H9 (cell line): ENCODE data around the gene EIF4E2. TPM values are rescaled to one million over a fixed set of nuclear protein-coding genes. Genes with fewer than 3 reads are reported as not detected.

ENCODE experiments used
- DNase-seq: peaks from one replicate; pipeline ENCODE4 v3.0.0-alpha.2; 2017
- H2AFZ ChIP-seq: one replicate; pipeline ENCODE4 v1.6.1; 2013; ENCODE audit warnings: mild to moderate bottlenecking, low read length, control low read depth, moderate library complexity
- H2AK5ac ChIP-seq: 2 replicates; pipeline ENCODE4 v1.6.1; 2013; ENCODE audit warnings: low read length, control low read depth, mixed read lengths; ENCODE audit not compliant: insufficient read length
- H2BK120ac ChIP-seq: one replicate; pipeline ENCODE4 v1.6.1; 2013; ENCODE audit warnings: low read depth, mild to moderate bottlenecking, low read length, control low read depth, inconsistent platforms; ENCODE audit not compliant: poor library complexity, severe bottlenecking
- H2BK12ac ChIP-seq: 2 replicates; pipeline ENCODE4 v1.6.1; 2013; ENCODE audit warnings: low read length, control low read depth, mixed read lengths, low read depth; ENCODE audit not compliant: insufficient read length
- H2BK15ac ChIP-seq: 2 replicates; pipeline ENCODE4 v1.6.1; 2013; ENCODE audit warnings: low read depth, low read length, control low read depth
- H2BK20ac ChIP-seq: one replicate; pipeline ENCODE4 v1.6.1; 2013; ENCODE audit warnings: low read depth, mild to moderate bottlenecking, low read length, control low read depth, inconsistent platforms; ENCODE audit not compliant: poor library complexity, severe bottlenecking
- H2BK5ac ChIP-seq: 2 replicates; pipeline ENCODE4 v1.6.1; 2013; ENCODE audit warnings: low read length, control low read depth, mixed read lengths; ENCODE audit not compliant: insufficient read length
- H3K14ac ChIP-seq: 2 replicates; pipeline ENCODE4 v1.6.1; 2013; ENCODE audit warnings: low read length, control low read depth; ENCODE audit not compliant: insufficient read depth
- H3K18ac ChIP-seq: 2 replicates; pipeline ENCODE4 v1.6.1; 2013; ENCODE audit warnings: low read depth, mild to moderate bottlenecking, mixed read lengths, low read length, control low read depth; ENCODE audit not compliant: insufficient read length
- H3K23ac ChIP-seq: 2 replicates; pipeline ENCODE4 v1.6.1; 2013; ENCODE audit warnings: low read length, control low read depth, mixed read lengths, low read depth; ENCODE audit not compliant: insufficient read length
- H3K23me2 ChIP-seq: 2 replicates; pipeline ENCODE4 v1.6.1; 2013; ENCODE audit warnings: low read depth, mild to moderate bottlenecking, mixed read lengths, low read length, control low read depth; ENCODE audit not compliant: insufficient read length, poor library complexity, severe bottlenecking
- H3K27ac ChIP-seq: 2 replicates; pipeline ENCODE4 v1.5.1; 2013; ENCODE audit warnings: low read length, control low read depth, mixed read lengths, low read depth; ENCODE audit not compliant: insufficient read length
- H3K27me3 ChIP-seq: 2 replicates; pipeline ENCODE4 v1.6.1; 2013; ENCODE audit warnings: low read length, control low read depth, inconsistent platforms; ENCODE audit not compliant: insufficient read depth
- H3K4ac ChIP-seq: 2 replicates; pipeline ENCODE4 v1.6.1; 2013; ENCODE audit warnings: low read depth, mild to moderate bottlenecking, control low read depth, inconsistent platforms, low read length, moderate library complexity
- H3K4me1 ChIP-seq: 2 replicates; pipeline ENCODE4 v1.6.1; 2013; ENCODE audit warnings: low read length, control low read depth, inconsistent platforms; ENCODE audit not compliant: insufficient read depth
- H3K4me2 ChIP-seq: 2 replicates; pipeline ENCODE4 v1.6.1; 2013; ENCODE audit warnings: low read length, control low read depth, mixed read lengths; ENCODE audit not compliant: insufficient read length, insufficient read depth
- H3K56ac ChIP-seq: 2 replicates; pipeline ENCODE4 v1.6.1; 2013; ENCODE audit warnings: low read depth, mild to moderate bottlenecking, mixed read lengths, low read length, control low read depth; ENCODE audit not compliant: insufficient read length
- H3K79me1 ChIP-seq: 2 replicates; pipeline ENCODE4 v1.6.1; 2013; ENCODE audit warnings: low read depth, mild to moderate bottlenecking, moderate library complexity, low read length, control low read depth, inconsistent platforms; ENCODE audit not compliant: insufficient read depth, poor library complexity, severe bottlenecking
- H3K79me2 ChIP-seq: 2 replicates; pipeline ENCODE4 v1.6.1; 2013; ENCODE audit warnings: low read length, control low read depth, inconsistent platforms; ENCODE audit not compliant: insufficient read depth
- H3K9ac ChIP-seq: 2 replicates; pipeline ENCODE4 v1.6.1; 2013; ENCODE audit warnings: low read length, control low read depth, mixed read lengths; ENCODE audit not compliant: insufficient read length; ENCODE audit errors: extremely low read depth
- H3K9me3 ChIP-seq: one replicate; pipeline ENCODE4 v1.6.1; 2013; ENCODE audit warnings: low read depth, low read length, inconsistent platforms; ENCODE audit not compliant: control insufficient read depth
- H3T11ph ChIP-seq: one replicate; pipeline ENCODE4 v1.6.1; 2013; ENCODE audit warnings: mild to moderate bottlenecking, low read length, control low read depth, inconsistent platforms
- H4K20me1 ChIP-seq: one replicate; pipeline ENCODE4 v1.6.1; 2013; ENCODE audit not compliant: control insufficient read depth, insufficient read length, insufficient read depth
- H4K5ac ChIP-seq: 2 replicates; pipeline ENCODE4 v1.6.1; 2013; ENCODE audit warnings: low read depth, mild to moderate bottlenecking, mixed read lengths, low read length, control low read depth; ENCODE audit not compliant: insufficient read length
- H4K8ac ChIP-seq: replicated peaks from 2 replicates; pipeline ENCODE4 v1.6.1; 2013; ENCODE audit warnings: low read length, control low read depth, mixed read lengths, low read depth; ENCODE audit not compliant: insufficient read length
- H4K91ac ChIP-seq: 2 replicates; pipeline ENCODE4 v1.6.1; 2013; ENCODE audit warnings: low read depth, mild to moderate bottlenecking, moderate library complexity, mixed read lengths, low read length, control low read depth; ENCODE audit not compliant: insufficient read length
- H3K27ac Mint-ChIP-seq, 3 experiments: 2 replicates in 2 of 3; 3 replicates in 1 of 3; pipeline ENCODE4 v1.8.0; 2020 to 2021; ENCODE audit warnings: mixed read lengths in 3 of 3, mild to moderate bottlenecking in 1 of 3, moderate library complexity in 1 of 3
- H3K27me3 Mint-ChIP-seq: 2 replicates; pipeline ENCODE4 v1.8.0; 2021; ENCODE audit warnings: low read depth, mild to moderate bottlenecking, moderate library complexity, mixed read lengths
- H3K36me3 Mint-ChIP-seq, 3 experiments: 2 replicates in 2 of 3; 3 replicates in 1 of 3; pipeline ENCODE4 v1.8.0; 2020 to 2021; ENCODE audit warnings: low read depth in 3 of 3, mixed read lengths in 3 of 3; ENCODE audit not compliant: insufficient read depth in 1 of 3
- H3K4me1 Mint-ChIP-seq, 2 experiments: 2 replicates each; pipeline ENCODE4 v1.8.0; 2020; ENCODE audit warnings: mixed read lengths in 2 of 2
- H3K4me3 Mint-ChIP-seq, 2 experiments: 2 replicates in 1 of 2; 3 replicates in 1 of 2; pipeline ENCODE4 v1.8.0; 2020 to 2021; ENCODE audit warnings: mild to moderate bottlenecking in 2 of 2, mixed read lengths in 2 of 2, moderate library complexity in 1 of 2
- H3K9me3 Mint-ChIP-seq, 2 experiments: 2 replicates in 1 of 2; 3 replicates in 1 of 2; pipeline ENCODE4 v1.8.0; 2020; ENCODE audit warnings: mild to moderate bottlenecking in 2 of 2, mixed read lengths in 2 of 2, moderate library complexity in 1 of 2
- WGBS: extraction: QIAGEN DNeasy Blood & Tissue Kit; methylation state at CpG from one replicate; pipeline ENCODE4 v1.1.7; 2013; ENCODE audit warnings: missing lambda C conversion rate, low lambda C conversion rate, mixed read lengths; ENCODE audit not compliant: insufficient read length; ENCODE audit errors: extremely low coverage; 5-methylcytosine and 5-hydroxymethylcytosine counted together
- total RNA-seq: library from RNA; stranded (reverse); gene quantifications from 2 replicates; pipeline ENCODE4 v1.2.1, GENCODE V29; 2021
- TF ChIP-seq, protein P1 (sequence below): fragments of 200-600 bp; sonication (generic); conservative IDR thresholded peaks from 3 replicates; pipeline ENCODE4 v1.8.0; 2021; ENCODE audit warnings: antibody characterized with exemption, mild to moderate bottlenecking

Gene EIF4E2
- total RNA-seq, 1 experiment from 2014 or later = 109 TPM

DNA sequence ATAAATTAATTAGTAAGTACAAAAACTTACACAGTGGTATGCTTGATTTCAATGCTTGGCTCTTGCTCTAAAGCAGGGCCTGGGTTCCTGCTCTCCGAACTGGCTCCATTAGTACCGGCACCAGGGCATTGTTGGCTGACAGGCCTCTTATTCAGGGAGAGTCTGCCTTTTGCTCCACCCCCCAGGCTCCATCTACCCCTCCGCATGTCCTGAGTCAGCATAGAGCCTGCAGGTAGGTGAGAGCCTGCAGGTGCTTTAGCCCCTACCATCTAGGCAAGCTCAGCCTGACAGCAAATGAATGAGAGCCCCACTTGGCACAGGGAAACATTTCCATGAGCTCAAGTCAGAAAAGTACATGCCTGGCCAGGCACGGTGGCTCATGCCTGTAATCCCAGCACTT, 47.8 kb downstream of the EIF4E2 start:
- Histone ChIP-seq H3K56ac (no peak overlapping the region), H3K79me1 (no peaks in the 10 kb centered on the region), H3K27me3 (no peaks in the 10 kb centered on the region), H4K20me1 (peaks cover 3% of the 10 kb centered on the region), H3K23ac (no peak overlapping the region), H4K8ac (no peak overlapping the region), H3K79me2 (no peaks in the 10 kb centered on the region), H3T11ph (no peak overlapping the region), H3K4me2 (no peak overlapping the region), H4K5ac (no peak overlapping the region), H3K18ac (no peak overlapping the region), H3K9ac (no peak overlapping the region), H3K14ac (no peak overlapping the region), H3K9me3 (no peaks in the 10 kb centered on the region), H2BK12ac (no peak overlapping the region), H3K27ac (no peak overlapping the region), H2BK5ac (no peak overlapping the region), H3K4me1 (no peaks in the 10 kb centered on the region), H2BK20ac (no peak overlapping the region), H2BK120ac (no peak overlapping the region), H3K23me2 (no peaks in the 10 kb centered on the region), H3K4ac (no peak overlapping the region), H2AFZ (no peak overlapping the region), H2BK15ac (no peak overlapping the region), H4K91ac (no peak overlapping the region), H2AK5ac (no peak overlapping the region)
- no CpG with 5 or more reads among the region's 4 CpGs for WGBS
- no peak overlapping the region for H3K4me3 Mint-ChIP-seq
- H3K4me1 Mint-ChIP-seq = peaks cover 0 to 8% of the 10 kb centered on the region in 2 experiments; a peak in 2 of 4 replicates
- peak; percentile 52 for DNase-seq
- no peaks in the 10 kb centered on the region for H3K36me3 Mint-ChIP-seq
- no peak overlapping the region for H3K27ac Mint-ChIP-seq
- no peaks in the 10 kb centered on the region; the same call in 1 of the 2 replicates for H3K27me3 Mint-ChIP-seq
- no peaks in the 10 kb centered on the region for H3K9me3 Mint-ChIP-seq
- TF ChIP-seq, protein P1, sequence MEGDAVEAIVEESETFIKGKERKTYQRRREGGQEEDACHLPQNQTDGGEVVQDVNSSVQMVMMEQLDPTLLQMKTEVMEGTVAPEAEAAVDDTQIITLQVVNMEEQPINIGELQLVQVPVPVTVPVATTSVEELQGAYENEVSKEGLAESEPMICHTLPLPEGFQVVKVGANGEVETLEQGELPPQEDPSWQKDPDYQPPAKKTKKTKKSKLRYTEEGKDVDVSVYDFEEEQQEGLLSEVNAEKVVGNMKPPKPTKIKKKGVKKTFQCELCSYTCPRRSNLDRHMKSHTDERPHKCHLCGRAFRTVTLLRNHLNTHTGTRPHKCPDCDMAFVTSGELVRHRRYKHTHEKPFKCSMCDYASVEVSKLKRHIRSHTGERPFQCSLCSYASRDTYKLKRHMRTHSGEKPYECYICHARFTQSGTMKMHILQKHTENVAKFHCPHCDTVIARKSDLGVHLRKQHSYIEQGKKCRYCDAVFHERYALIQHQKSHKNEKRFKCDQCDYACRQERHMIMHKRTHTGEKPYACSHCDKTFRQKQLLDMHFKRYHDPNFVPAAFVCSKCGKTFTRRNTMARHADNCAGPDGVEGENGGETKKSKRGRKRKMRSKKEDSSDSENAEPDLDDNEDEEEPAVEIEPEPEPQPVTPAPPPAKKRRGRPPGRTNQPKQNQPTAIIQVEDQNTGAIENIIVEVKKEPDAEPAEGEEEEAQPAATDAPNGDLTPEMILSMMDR = no peak
